ENCODE data around the gene SNRNP70.

Gene SNRNP70

DNA sequence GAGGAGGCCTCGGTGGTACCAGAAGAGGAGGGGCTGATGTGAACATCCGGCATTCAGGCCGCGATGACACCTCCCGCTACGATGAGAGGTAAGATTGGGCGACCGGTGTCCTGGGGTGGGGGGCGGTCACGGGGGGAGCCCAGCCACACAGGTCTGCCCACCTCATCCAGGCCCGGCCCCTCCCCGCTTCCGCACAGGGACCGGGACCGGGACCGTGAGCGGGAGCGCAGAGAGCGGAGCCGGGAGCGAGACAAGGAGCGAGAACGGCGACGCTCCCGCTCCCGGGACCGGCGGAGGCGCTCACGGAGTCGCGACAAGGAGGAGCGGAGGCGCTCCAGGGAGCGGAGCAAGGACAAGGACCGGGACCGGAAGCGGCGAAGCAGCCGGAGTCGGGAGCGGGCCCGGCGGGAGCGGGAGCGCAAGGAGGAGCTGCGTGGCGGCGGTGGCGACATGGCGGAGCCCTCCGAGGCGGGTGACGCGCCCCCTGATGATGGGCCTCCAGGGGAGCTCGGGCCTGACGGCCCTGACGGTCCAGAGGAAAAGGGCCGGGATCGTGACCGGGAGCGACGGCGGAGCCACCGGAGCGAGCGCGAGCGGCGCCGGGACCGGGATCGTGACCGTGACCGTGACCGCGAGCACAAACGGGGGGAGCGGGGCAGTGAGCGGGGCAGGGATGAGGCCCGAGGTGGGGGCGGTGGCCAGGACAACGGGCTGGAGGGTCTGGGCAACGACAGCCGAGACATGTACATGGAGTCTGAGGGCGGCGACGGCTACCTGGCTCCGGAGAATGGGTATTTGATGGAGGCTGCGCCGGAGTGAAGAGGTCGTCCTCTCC, 22.6 kb downstream of the SNRNP70 start:
- H3K4me3 ChIP-seq = no peak overlapping the region
- H3K9ac ChIP-seq (ENCODE audit: insufficient read length) = no peak overlapping the region
- H3K27ac ChIP-seq = peak overlapping the region; percentile 90
- no peaks in the 10 kb centered on the region for H3K9me3 ChIP-seq (ENCODE audit: low read depth, low read length)
- TF ChIP-seq EZH2 (IDR thresholded peaks at IDR 0.05) (no peak), FOXP2 (optimal IDR thresholded peaks at IDR 0.05; ENCODE audit: control extremely low read depth, extremely low read length, insufficient read depth) (no peak), POLR2AphosphoS5 (IDR thresholded peaks at IDR 0.05; ENCODE audit: borderline replicate concordance, low read depth, low read length) (no peak)
- peaks cover 73% of the 10 kb centered on the region for H3K36me3 ChIP-seq (ENCODE audit: insufficient read depth, low read length)
- no peak for DNase-seq (ENCODE audit: low read depth, low spot score)

DNA sequence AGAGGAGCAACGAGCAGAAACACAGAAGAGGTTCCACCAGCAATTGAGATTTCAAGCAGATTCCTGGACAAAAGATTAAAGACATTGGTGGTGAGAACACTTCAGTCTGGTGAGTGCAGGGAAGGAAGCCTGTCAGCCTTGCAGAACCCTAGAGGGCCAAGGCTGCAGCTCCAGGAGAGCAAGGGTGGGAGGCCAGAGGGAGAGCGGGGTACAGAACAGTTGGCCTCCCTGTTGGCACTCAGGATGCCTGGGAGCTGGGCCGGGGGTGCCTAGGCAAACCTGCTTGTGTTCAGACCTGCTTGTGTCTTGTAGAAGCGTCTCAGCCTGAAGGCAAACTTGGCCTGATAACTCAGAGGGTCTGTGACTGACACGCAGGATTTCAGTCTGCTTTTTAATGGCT, 23.8 kb downstream of the SNRNP70 start:
- Histone ChIP-seq H3K9me3 (ENCODE audit: low read depth, low read length) (no peaks in the 10 kb centered on the region), H3K27ac (peak overlapping the region; percentile 90), H3K9ac (ENCODE audit: insufficient read length) (no peak overlapping the region), H3K4me3 (no peak overlapping the region), H3K36me3 (ENCODE audit: insufficient read depth, low read length) (peaks cover 60% of the 10 kb centered on the region)
- TF ChIP-seq EZH2 (IDR thresholded peaks at IDR 0.05) (no peak), POLR2AphosphoS5 (IDR thresholded peaks at IDR 0.05; ENCODE audit: borderline replicate concordance, low read depth, low read length) (no peak), FOXP2 (optimal IDR thresholded peaks at IDR 0.05; ENCODE audit: control extremely low read depth, extremely low read length, insufficient read depth) (no peak)
- DNase-seq (ENCODE audit: low read depth, low spot score) = no peak

DNA sequence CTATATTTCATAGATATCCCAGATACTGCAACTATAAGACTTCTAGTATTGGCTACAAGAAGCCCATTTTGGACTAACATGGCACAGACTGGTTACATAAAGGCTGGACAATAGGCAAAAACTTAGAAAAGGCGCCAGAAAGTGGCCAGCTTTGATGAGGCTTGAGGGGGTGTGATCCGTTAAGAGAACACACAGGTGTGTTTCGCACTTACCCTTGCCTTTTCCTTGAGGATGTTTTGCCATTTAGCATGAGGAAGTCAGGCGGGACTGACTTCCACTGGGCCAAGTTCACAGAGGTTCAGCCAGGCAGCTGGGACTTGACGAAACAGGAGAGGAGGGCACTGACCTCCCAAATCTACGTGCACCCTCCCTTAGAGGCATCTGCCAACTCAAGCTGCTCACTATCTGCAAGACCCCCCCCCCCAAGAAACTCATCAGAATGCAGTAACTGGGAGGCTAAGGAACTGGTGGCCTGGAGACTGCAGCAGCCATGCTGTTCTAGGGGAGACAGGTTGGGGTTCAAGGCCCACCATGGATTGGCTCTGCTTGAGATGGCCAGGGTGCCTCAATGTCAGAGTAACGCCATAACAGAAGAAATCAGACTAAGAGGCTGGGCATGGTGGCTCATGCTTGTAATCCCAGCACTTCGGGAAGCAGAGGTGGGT, 24.4 kb downstream of the SNRNP70 start:
- Histone ChIP-seq H3K27ac (peak overlapping the region; percentile 90), H3K36me3 (ENCODE audit: insufficient read depth, low read length) (peaks cover 54% of the 10 kb centered on the region), H3K4me3 (no peak overlapping the region), H3K9ac (ENCODE audit: insufficient read length) (no peak overlapping the region), H3K9me3 (ENCODE audit: low read depth, low read length) (no peaks in the 10 kb centered on the region)
- no peak for DNase-seq (ENCODE audit: low read depth, low spot score)
- TF ChIP-seq EZH2 (IDR thresholded peaks at IDR 0.05) (no peak), POLR2AphosphoS5 (IDR thresholded peaks at IDR 0.05; ENCODE audit: borderline replicate concordance, low read depth, low read length) (no peak; the same call in 1 of the 2 replicates)

DNA sequence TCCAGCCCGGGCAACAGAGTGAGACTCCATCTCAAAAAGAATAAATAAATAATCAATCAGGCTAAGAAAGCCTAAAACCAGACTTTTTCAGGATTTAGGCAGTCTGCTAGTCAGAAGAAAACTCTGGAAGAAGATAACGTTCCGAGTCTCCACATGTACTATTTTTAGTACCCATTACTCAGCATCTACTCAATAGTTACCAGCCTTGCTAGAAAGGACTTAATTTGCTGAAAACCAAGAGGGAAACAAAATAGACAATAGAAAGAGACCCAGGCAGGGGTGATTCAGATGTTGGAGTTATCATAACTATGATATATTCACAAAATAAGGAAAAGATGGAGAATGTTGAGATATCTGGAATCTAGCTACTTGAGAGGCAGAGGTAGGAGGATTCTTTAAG, 25.3 kb downstream of the SNRNP70 start:
- peak overlapping the region; percentile 87 for H3K27ac ChIP-seq
- TF ChIP-seq FOXP2 (optimal IDR thresholded peaks at IDR 0.05; ENCODE audit: control extremely low read depth, extremely low read length, insufficient read depth) = no peak
- TF ChIP-seq POLR2AphosphoS5 (IDR thresholded peaks at IDR 0.05; ENCODE audit: borderline replicate concordance, low read depth, low read length) = no peak
- no peak for TF ChIP-seq EZH2 (IDR thresholded peaks at IDR 0.05)
- H3K9me3 ChIP-seq (ENCODE audit: low read depth, low read length) = no peaks in the 10 kb centered on the region

DNA sequence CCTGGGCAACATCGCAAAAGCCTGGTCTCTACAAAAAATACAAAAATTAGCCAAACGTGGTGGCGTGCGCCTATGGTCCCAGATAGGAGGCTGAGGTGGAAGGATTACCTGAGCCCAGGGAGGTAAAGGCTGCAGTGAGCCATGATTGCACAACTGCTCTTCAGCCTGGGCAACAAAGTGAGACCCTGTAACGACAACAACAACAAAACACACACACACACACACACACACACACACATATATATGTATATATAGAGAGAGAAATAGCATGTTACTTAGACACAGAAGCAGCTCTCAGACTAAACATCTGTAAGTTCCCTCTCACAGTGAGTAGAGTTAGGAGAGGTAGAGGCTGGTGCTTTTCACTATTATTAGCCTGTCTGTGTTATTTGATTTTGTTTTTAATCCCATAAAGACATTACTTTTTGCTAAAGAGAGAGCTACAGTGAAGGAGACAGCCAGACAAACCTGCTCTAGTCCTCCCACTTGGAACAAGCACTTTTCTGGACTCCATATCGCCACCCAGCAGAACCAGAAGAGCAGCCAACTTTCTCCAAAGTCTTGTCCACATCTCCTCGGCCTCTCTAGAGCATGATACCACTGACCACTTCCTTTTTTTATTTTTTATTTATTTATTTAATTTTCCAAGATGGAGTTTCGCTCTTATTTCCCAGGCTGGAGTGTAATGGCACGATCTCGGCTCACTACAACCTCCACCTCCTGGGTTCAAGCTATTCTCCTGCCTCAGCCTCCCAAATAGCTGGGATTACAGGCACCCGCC, 26.2 kb downstream of the SNRNP70 start:
- no peaks in the 10 kb centered on the region for H3K9me3 ChIP-seq (ENCODE audit: low read depth, low read length)
- no peak overlapping the region for H3K9ac ChIP-seq (ENCODE audit: insufficient read length)
- DNase-seq (ENCODE audit: low read depth, low spot score) = no peak
- TF ChIP-seq POLR2AphosphoS5 (IDR thresholded peaks at IDR 0.05; ENCODE audit: borderline replicate concordance, low read depth, low read length) = 0 out of 2 replicates have a peak, but pooled peaks have one; percentile 21
- no peak for TF ChIP-seq FOXP2 (optimal IDR thresholded peaks at IDR 0.05; ENCODE audit: control extremely low read depth, extremely low read length, insufficient read depth)
- no peak for TF ChIP-seq EZH2 (IDR thresholded peaks at IDR 0.05)
- peak overlapping the region; percentile 87 for H3K27ac ChIP-seq
- H3K4me3 ChIP-seq = no peak overlapping the region
- H3K36me3 ChIP-seq (ENCODE audit: insufficient read depth, low read length) = peaks cover 42% of the 10 kb centered on the region

More for the DNA sequence above, 25.3 kb downstream of the SNRNP70 start:
- H3K36me3 ChIP-seq (ENCODE audit: insufficient read depth, low read length) = peaks cover 45% of the 10 kb centered on the region
- H3K9ac ChIP-seq (ENCODE audit: insufficient read length) = no peak overlapping the region
- H3K4me3 ChIP-seq = no peak overlapping the region
- no peak for DNase-seq (ENCODE audit: low read depth, low spot score)

DNA sequence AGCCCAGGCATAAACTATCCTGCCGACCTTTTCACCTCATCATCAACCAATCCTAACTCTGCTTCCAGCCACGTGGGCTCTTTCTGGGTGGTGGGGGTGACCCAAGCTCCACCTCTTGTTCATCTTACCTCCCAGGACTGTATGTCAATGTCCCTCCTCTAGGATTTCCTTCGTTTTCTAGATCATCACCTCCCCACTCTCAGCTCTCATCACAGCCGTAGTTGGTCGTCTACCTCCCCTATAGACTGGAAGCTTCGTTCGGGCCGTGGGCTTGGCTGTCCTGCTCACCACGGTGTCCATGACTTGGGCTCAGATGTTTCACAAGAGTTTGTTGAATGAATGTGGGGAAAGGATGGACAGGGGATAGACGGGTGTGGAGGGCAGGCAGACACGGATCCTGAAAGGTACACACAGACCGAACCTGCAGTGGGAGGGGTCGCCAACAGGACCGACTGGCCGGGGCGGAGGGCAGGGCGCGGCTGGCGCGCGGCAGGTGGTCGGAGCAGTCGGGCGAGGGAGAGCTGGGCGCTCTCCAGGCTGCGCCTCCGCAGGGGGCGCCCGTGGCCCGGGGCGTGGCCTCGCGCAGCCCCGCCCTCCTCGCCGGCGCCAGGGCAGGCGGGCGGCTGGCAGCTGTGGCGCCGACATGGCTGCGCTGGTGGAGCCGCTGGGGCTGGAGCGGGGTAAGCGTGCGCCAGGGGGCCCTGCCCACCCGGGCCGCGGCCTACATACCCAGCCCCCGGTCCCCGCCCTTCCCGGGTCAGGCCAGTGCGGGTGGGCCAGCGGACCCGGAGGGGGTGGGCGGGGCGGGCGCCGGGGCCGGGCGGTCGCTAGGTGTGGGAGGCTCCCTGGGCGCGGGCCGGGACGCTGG, 28.7 kb downstream of the SNRNP70 start, which contains the start of gene LIN7B:
TSS of gene LIN7B (plus strand) at position 609 of the 868 bp plus-strand sequence. CDS start at position 644, 35 bp downstream.
- DNase-seq (ENCODE audit: low read depth, low spot score) = no peak
- Histone ChIP-seq H3K36me3 (ENCODE audit: insufficient read depth, low read length) (peaks cover 20% of the 10 kb centered on the region), H3K9me3 (ENCODE audit: low read depth, low read length) (no peaks in the 10 kb centered on the region), H3K27ac (peak within 1 kb of the TSS; percentile 98), H3K9ac (ENCODE audit: insufficient read length) (peak within 1 kb of the TSS; percentile 91), H3K4me3 (peak within 1 kb of the TSS; percentile 99)
- TF ChIP-seq POLR2AphosphoS5 (IDR thresholded peaks at IDR 0.05; ENCODE audit: borderline replicate concordance, low read depth, low read length) = no peak
- no peak for TF ChIP-seq EZH2 (IDR thresholded peaks at IDR 0.05)
- peak; percentile 76 for TF ChIP-seq FOXP2 (optimal IDR thresholded peaks at IDR 0.05; ENCODE audit: control extremely low read depth, extremely low read length, insufficient read depth)

DNA sequence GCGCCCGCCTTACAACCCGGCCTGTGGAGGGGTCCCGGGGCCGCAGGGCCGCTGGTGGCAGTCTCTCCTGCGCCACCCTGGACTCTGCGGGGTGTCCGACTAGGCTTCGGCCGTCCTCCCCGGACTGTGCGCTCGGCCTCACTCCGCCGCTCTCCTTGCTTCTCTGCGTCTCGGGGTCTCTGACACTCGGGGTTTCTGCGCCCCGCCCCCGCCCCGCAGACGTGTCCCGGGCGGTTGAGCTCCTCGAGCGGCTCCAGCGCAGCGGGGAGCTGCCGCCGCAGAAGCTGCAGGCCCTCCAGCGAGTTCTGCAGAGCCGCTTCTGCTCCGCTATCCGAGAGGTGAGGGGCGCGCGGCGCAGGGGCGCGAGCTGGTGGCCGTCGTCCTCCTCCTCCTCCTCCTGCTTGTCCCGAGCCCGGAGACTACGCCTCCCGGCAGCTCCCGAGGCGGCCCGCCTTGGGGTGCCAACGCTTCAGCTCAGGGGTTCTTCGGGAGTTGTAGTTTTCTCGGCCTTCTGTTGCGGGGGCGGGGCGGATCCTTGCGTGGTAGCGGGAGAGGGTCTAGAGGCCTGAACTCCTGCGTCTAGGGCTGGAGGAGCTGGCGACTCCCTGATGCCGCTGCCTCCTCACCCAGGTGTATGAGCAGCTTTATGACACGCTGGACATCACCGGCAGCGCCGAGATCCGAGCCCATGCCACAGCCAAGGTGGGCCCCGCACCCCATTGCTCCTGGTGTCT, 29.5 kb downstream of the SNRNP70 start:
- Histone ChIP-seq H3K27ac (peak overlapping the region; percentile 98), H3K36me3 (ENCODE audit: insufficient read depth, low read length) (peaks cover 12% of the 10 kb centered on the region; the same call in 1 of the 2 replicates), H3K9ac (ENCODE audit: insufficient read length) (peak overlapping the region; percentile 91), H3K9me3 (ENCODE audit: low read depth, low read length) (no peaks in the 10 kb centered on the region), H3K4me3 (peak overlapping the region; percentile 99)
- TF ChIP-seq POLR2AphosphoS5 (IDR thresholded peaks at IDR 0.05; ENCODE audit: borderline replicate concordance, low read depth, low read length) (peak; percentile 77; the same call in 1 of the 2 replicates), EZH2 (IDR thresholded peaks at IDR 0.05) (no peak), FOXP2 (optimal IDR thresholded peaks at IDR 0.05; ENCODE audit: control extremely low read depth, extremely low read length, insufficient read depth) (peak; percentile 14)
- no peak for DNase-seq (ENCODE audit: low read depth, low spot score)
